Measurements from ENCODE around the gene APOC1. TPM values are rescaled to one million over a fixed set of nuclear protein-coding genes. Genes with fewer than 3 reads are reported as not detected.

The APOC1 gene
- total RNA-seq, 1 donor from 2014 or later = 14.5 TPM

- Histone ChIP-seq H3K4me1 (peaks cover 23% of the 10 kb centered on the region), H3K27ac (no peak overlapping the region), H3K4me3 (no peak overlapping the region), H3K9me3 (no peaks in the 10 kb centered on the region), H3K36me3 (peaks cover 0 to 56% of the 10 kb centered on the region in 2 donors), H3K27me3 (no peaks in the 10 kb centered on the region)
- intact Hi-C loops (cut with DNase I) = loop anchor here (5.0 kb wide), 2 partner anchors 197 to 282 kb away; partner anchors contain the start of genes BLOC1S3, PPP1R37 and TRAPPC6A
- TF ChIP-seq CTCF (IDR thresholded peaks at IDR 0.05) = no peak
- TF ChIP-seq POLR2AphosphoS5 (IDR thresholded peaks at IDR 0.05; ENCODE audit: insufficient read depth in 1 of 2, low read depth in 1 of 2) = no peak
- no peak for TF ChIP-seq POLR2A (IDR thresholded peaks at IDR 0.05)
- DNase-seq (ENCODE audit: extremely low spot score in 2 of 2) = no peak
Measured at GRCh38 chr19:44894946-44895345, 19.5 kb upstream of the APOC1 start.

GRCh38 chr19:44897835-44898234 lies 16.6 kb upstream of the APOC1 start:
- H3K27ac ChIP-seq = no peak overlapping the region
- TF ChIP-seq CTCF (IDR thresholded peaks at IDR 0.05) = no peak
- TF ChIP-seq POLR2AphosphoS5 (IDR thresholded peaks at IDR 0.05; ENCODE audit: insufficient read depth in 1 of 2, low read depth in 1 of 2) = no peak
- TF ChIP-seq POLR2A (IDR thresholded peaks at IDR 0.05) = no peak
- no peaks in the 10 kb centered on the region for H3K9me3 ChIP-seq
- H3K4me3 ChIP-seq = no peak overlapping the region
- H3K4me1 ChIP-seq = peaks cover 6% of the 10 kb centered on the region
- peaks cover 0 to 76% of the 10 kb centered on the region in 2 donors for H3K36me3 ChIP-seq
- H3K27me3 ChIP-seq = no peaks in the 10 kb centered on the region
- intact Hi-C loops (cut with DNase I) = no loop called here
- no peak for DNase-seq (ENCODE audit: extremely low spot score in 2 of 2)

- intact Hi-C loops (cut with DNase I) = loop anchor here (5.0 kb wide), 1 partner anchor 52 kb away; no protein-coding TSS in a partner anchor
- Histone ChIP-seq H3K4me3 (no peak overlapping the region), H3K27ac (no peak overlapping the region), H3K36me3 (peaks cover 0 to 50% of the 10 kb centered on the region in 2 donors), H3K4me1 (peaks cover 15% of the 10 kb centered on the region), H3K27me3 (no peaks in the 10 kb centered on the region), H3K9me3 (no peaks in the 10 kb centered on the region)
- TF ChIP-seq POLR2AphosphoS5 (IDR thresholded peaks at IDR 0.05; ENCODE audit: insufficient read depth in 1 of 2, low read depth in 1 of 2) (no peak), CTCF (IDR thresholded peaks at IDR 0.05) (no peak), POLR2A (IDR thresholded peaks at IDR 0.05) (no peak)
- DNase-seq (ENCODE audit: extremely low spot score in 2 of 2) = no peak
Measured at GRCh38 chr19:44900328-44901244, 13.8 kb upstream of the APOC1 start.

- Histone ChIP-seq H3K4me3 (no peak overlapping the region), H3K27me3 (no peaks in the 10 kb centered on the region), H3K36me3 (peaks cover 0 to 26% of the 10 kb centered on the region in 2 donors), H3K27ac (no peak overlapping the region), H3K4me1 (peaks cover 23% of the 10 kb centered on the region), H3K9me3 (no peaks in the 10 kb centered on the region)
- DNase-seq (ENCODE audit: extremely low spot score in 2 of 2) = no peak
- no peak for TF ChIP-seq CTCF (IDR thresholded peaks at IDR 0.05)
- no peak for TF ChIP-seq POLR2A (IDR thresholded peaks at IDR 0.05)
- TF ChIP-seq POLR2AphosphoS5 (IDR thresholded peaks at IDR 0.05; ENCODE audit: insufficient read depth in 1 of 2, low read depth in 1 of 2) = no peak
- intact Hi-C loops (cut with DNase I) = loop anchor here (5.0 kb wide), 1 partner anchor 49 kb away; no protein-coding TSS in a partner anchor
Measured at GRCh38 chr19:44903216-44903601, 11.2 kb upstream of the APOC1 start.

All from vagina (tissue), 2 donors.